ENCODE data around the gene CDC34. TPM values are rescaled to one million over a fixed set of nuclear protein-coding genes. Genes with fewer than 3 reads are reported as not detected.

CDC34 gene
- total RNA-seq, 1 experiment from 2014 or later = 129 TPM

DNA sequence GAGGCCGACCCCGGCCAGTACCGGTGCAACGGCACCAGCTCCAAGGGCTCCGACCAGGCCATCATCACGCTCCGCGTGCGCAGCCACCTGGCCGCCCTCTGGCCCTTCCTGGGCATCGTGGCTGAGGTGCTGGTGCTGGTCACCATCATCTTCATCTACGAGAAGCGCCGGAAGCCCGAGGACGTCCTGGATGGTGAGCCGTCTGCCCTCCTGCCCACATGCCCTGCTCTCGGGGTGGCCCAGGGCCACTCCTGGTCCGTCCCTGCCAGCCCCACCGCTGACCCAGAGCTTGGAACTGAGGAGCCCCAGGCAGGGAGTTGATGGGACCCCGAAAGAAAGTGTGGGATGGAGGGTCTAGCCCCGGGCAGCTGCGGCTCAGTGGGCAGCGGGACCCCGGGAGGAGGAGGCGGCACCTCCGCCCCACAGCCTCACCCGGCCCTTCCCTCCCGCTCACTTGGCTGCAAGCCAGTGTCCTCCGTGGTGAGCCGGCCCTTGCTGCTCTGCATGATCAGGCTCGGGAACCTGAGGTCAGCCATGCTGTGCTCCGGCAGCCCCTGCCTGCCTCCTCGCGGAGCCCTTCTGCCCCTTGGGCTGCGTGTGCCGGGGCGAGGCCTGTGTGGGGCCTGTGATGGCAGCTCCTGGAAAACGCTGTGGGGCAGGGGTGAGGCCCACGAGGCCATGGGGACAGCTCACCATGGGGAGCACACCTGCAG is 50.0 kb downstream of the CDC34 start:
- ATAC-seq (no peak), DNase-seq (ENCODE audit: low spot score) (no peak)
- no peak overlapping the region for H3K27ac Mint-ChIP-seq
- ChIA-PET CTCF (interaction anchor here (0.5 to 1.3 kb wide), 3 partner anchors 28 to 49 kb away, joined by 3 read pairs; no protein-coding TSS in a partner anchor), POLR2A (interaction anchor here (1.3 kb wide), 1 partner anchor 9 kb away, joined by 6 read pairs; the partner anchor contains the start of gene BSG)
- H3K4me1 Mint-ChIP-seq = peaks cover 7% of the 10 kb centered on the region; the same call in 1 of the 2 replicates
- H3K4me3 Mint-ChIP-seq = no peak overlapping the region
- H3K9me3 Mint-ChIP-seq = no peaks in the 10 kb centered on the region
- TF ChIP-seq, protein P1, sequence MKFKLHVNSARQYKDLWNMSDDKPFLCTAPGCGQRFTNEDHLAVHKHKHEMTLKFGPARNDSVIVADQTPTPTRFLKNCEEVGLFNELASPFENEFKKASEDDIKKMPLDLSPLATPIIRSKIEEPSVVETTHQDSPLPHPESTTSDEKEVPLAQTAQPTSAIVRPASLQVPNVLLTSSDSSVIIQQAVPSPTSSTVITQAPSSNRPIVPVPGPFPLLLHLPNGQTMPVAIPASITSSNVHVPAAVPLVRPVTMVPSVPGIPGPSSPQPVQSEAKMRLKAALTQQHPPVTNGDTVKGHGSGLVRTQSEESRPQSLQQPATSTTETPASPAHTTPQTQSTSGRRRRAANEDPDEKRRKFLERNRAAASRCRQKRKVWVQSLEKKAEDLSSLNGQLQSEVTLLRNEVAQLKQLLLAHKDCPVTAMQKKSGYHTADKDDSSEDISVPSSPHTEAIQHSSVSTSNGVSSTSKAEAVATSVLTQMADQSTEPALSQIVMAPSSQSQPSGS (CRISPR knock-in tag; IDR thresholded peaks at IDR 0.05; ENCODE audit: borderline replicate concordance, low read depth) = no peak
- TF ChIP-seq ZNF219 (CRISPR knock-in tag; IDR thresholded peaks at IDR 0.05; ENCODE audit: borderline replicate concordance) (no peak), SMAD3 (CRISPR knock-in tag; IDR thresholded peaks at IDR 0.05; ENCODE audit: borderline replicate concordance) (no peak), FOXJ3 (CRISPR knock-in tag; IDR thresholded peaks at IDR 0.05; ENCODE audit: borderline replicate concordance) (no peak), GABPB1 (CRISPR knock-in tag; IDR thresholded peaks at IDR 0.05) (no peak), RORB (CRISPR knock-in tag; IDR thresholded peaks at IDR 0.05) (no peak), TEAD4 (CRISPR knock-in tag; IDR thresholded peaks at IDR 0.05) (no peak), NFATC4 (CRISPR knock-in tag; IDR thresholded peaks at IDR 0.05) (no peak), GRHL2 (CRISPR knock-in tag; IDR thresholded peaks at IDR 0.05; ENCODE audit: insufficient replicate concordance, severe bottlenecking) (no peak)
- TF ChIP-seq, protein P2, sequence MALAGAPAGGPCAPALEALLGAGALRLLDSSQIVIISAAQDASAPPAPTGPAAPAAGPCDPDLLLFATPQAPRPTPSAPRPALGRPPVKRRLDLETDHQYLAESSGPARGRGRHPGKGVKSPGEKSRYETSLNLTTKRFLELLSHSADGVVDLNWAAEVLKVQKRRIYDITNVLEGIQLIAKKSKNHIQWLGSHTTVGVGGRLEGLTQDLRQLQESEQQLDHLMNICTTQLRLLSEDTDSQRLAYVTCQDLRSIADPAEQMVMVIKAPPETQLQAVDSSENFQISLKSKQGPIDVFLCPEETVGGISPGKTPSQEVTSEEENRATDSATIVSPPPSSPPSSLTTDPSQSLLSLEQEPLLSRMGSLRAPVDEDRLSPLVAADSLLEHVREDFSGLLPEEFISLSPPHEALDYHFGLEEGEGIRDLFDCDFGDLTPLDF (CRISPR knock-in tag; IDR thresholded peaks at IDR 0.05) = no peak
- TF ChIP-seq, protein P3, sequence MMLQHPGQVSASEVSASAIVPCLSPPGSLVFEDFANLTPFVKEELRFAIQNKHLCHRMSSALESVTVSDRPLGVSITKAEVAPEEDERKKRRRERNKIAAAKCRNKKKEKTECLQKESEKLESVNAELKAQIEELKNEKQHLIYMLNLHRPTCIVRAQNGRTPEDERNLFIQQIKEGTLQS (CRISPR knock-in tag; conservative IDR thresholded peaks at IDR 0.05) = no peak
- H3K27me3 Mint-ChIP-seq (ENCODE audit: low read depth) = no peaks in the 10 kb centered on the region
- H3K36me3 Mint-ChIP-seq = 0 out of 2 replicates have a peak, but pooled peaks cover 2% of the 10 kb centered on the region

DNA sequence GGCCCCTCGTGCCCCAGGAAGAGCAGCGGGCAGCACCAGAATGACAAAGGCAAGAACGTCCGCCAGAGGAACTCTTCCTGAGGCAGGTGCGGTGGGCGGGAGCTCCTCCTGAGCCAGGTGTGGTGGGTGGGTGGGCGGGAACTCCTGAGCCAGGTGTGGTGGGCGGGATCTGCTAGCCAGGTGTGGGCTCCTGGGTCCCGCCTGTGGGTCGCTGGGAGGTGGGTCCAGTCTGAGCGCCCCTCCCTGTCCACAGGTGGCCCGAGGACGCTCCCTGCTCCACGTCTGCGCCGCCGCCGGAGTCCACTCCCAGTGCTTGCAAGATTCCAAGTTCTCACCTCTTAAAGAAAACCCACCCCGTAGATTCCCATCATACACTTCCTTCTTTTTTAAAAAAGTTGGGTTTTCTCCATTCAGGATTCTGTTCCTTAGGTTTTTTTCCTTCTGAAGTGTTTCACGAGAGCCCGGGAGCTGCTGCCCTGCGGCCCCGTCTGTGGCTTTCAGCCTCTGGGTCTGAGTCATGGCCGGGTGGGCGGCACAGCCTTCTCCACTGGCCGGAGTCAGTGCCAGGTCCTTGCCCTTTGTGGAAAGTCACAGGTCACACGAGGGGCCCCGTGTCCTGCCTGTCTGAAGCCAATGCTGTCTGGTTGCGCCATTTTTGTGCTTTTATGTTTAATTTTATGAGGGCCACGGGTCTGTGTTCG is 51.1 kb downstream of the CDC34 start:
- POLR2A ChIA-PET = no interaction called here

More for the DNA sequence above, 51.1 kb downstream of the CDC34 start:
- ATAC-seq = no peak
- no peak for DNase-seq (ENCODE audit: low spot score)
- TF ChIP-seq, protein P4, sequence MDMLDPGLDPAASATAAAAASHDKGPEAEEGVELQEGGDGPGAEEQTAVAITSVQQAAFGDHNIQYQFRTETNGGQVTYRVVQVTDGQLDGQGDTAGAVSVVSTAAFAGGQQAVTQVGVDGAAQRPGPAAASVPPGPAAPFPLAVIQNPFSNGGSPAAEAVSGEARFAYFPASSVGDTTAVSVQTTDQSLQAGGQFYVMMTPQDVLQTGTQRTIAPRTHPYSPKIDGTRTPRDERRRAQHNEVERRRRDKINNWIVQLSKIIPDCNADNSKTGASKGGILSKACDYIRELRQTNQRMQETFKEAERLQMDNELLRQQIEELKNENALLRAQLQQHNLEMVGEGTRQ (CRISPR knock-in tag; IDR thresholded peaks at IDR 0.05) = no peak
- no peak for TF ChIP-seq OVOL2 (CRISPR knock-in tag; IDR thresholded peaks at IDR 0.05; ENCODE audit: borderline replicate concordance)
- TF ChIP-seq ZNF671 (CRISPR knock-in tag; IDR thresholded peaks at IDR 0.05) = no peak
- no peak for TF ChIP-seq SP1 (CRISPR knock-in tag; conservative IDR thresholded peaks at IDR 0.05)
- TF ChIP-seq, protein P5, sequence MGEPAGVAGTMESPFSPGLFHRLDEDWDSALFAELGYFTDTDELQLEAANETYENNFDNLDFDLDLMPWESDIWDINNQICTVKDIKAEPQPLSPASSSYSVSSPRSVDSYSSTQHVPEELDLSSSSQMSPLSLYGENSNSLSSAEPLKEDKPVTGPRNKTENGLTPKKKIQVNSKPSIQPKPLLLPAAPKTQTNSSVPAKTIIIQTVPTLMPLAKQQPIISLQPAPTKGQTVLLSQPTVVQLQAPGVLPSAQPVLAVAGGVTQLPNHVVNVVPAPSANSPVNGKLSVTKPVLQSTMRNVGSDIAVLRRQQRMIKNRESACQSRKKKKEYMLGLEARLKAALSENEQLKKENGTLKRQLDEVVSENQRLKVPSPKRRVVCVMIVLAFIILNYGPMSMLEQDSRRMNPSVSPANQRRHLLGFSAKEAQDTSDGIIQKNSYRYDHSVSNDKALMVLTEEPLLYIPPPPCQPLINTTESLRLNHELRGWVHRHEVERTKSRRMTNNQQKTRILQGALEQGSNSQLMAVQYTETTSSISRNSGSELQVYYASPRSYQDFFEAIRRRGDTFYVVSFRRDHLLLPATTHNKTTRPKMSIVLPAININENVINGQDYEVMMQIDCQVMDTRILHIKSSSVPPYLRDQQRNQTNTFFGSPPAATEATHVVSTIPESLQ (CRISPR knock-in tag; IDR thresholded peaks at IDR 0.05) = no peak
- TF ChIP-seq ETV6 (CRISPR knock-in tag; IDR thresholded peaks at IDR 0.05) = no peak
- TF ChIP-seq, protein P6, sequence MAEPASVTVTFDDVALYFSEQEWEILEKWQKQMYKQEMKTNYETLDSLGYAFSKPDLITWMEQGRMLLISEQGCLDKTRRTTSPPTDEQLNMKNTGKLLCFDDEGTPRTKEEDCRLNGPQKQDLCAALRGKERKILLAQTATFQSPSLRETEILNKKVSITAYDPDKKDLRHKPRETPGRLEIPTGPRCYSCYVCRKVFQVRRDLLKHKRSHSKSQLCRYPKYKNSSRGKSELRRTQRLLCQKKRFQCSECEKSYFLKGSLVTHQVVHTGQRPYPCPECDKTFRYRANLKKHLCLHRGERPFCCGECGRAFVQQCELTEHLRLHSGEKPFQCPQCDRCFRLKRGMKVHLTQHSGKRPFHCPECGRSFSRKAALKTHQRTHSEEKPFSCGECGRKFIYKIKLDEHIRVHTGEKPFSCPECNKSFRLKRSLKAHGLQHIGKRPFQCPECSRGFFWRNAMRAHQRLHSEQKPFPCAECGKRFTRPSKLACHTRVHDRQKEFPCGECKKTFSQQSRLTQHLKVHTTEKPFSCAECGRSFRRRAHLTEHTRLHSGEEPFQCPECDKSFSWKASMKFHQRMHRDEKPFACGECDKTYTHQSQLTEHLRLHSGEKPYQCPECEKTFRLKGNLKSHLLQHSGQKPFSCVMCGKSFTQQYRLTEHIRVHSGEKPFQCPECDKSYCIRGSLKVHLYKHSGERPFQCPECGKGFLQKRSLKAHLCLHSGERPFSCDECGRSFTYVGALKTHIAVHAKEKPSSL (CRISPR knock-in tag; conservative IDR thresholded peaks at IDR 0.05) = no peak
- TF ChIP-seq JAZF1 (CRISPR knock-in tag; IDR thresholded peaks at IDR 0.05) = no peak
- no peak overlapping the region for H3K4me3 Mint-ChIP-seq
- 0 out of 2 replicates have a peak, but pooled peaks cover 2% of the 10 kb centered on the region for H3K36me3 Mint-ChIP-seq
- CTCF ChIA-PET = interaction anchor here (0.6 to 5.3 kb wide), 5 partner anchors 7 to 260 kb away, joined by 3 to 32 read pairs (median 3); no protein-coding TSS in a partner anchor
- H3K4me1 Mint-ChIP-seq = peaks cover 4% of the 10 kb centered on the region; the same call in 1 of the 2 replicates
- no peaks in the 10 kb centered on the region for H3K9me3 Mint-ChIP-seq
- H3K27ac Mint-ChIP-seq = no peak overlapping the region
- H3K27me3 Mint-ChIP-seq (ENCODE audit: low read depth) = no peaks in the 10 kb centered on the region
